GM21737 (cell line): Measurements from ENCODE around the gene MACROD1.

Experiments
- ATAC-seq: cut with Tn5 transposase; IDR thresholded peaks from one replicate; pipeline ENCODE4 v1.9.1; 2021; ENCODE audit warnings: mild to moderate bottlenecking, moderate library complexity; ENCODE audit not compliant: unreplicated experiment

MACROD1 gene

DNA sequence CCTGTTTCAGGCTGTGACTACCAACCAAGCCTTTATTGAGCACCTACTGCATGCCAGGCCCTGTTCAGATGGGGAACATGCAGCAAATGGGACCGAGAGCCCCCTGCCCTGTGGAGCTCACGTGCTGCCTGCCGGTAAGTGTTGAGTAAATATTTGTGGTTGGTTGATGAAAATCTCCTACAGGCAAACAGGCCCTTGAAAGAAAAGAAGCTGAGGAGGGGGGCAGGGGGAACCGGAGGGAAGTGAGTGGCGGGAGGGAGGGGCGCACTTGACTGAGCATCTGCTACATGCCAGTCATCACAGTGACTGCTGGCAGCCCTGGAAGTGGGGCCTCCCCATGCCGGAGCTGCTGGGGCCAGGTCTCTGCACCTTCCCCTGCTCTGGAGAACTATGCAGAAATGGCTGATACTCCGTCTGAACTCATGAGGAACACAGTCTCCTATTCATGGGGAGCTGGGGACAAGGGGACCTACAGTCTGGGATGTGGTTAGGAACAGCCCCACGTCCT is 34.2 kb downstream of the MACROD1 start:
- ATAC-seq = no peak

DNA sequence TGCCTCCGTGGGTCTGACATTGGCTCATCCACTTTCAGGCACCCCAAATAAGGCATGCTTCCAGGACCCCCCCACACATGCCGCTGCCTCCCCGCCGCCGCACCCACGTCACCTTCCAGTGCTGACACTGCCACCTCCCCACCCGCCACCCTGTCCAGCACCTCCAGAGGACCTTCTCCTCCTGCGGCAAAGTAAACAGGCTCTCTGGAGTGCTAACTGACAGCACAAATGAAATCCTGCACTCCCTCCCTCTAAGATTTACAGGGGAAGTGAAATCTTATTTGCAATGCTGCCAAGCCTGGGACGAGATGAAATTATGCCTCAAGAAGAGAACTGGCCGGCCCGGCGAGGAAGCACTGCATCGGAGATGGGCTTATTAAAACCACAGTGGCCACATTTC is 35.3 kb downstream of the MACROD1 start:
- no peak for ATAC-seq

DNA sequence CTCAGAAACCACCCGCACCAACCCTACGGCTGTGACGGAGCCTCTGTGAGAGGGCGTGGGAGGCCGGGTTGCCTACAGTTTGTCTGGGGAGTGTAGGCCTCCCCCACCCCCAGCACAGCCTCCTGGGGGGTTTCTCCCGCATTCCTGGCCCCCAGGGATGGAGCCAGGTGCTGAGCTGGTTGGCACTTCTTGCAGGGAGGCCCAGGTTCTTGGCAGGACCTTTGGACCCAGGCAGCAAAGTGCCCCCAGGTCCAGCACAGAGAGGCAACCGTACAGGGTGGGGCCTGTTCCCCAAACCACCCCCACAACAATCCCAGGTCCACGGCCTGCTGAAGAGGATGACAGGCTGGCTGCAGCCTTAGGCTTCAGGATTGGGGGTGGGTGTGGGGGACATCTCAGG is 36.5 kb downstream of the MACROD1 start:
- ATAC-seq = no peak

DNA sequence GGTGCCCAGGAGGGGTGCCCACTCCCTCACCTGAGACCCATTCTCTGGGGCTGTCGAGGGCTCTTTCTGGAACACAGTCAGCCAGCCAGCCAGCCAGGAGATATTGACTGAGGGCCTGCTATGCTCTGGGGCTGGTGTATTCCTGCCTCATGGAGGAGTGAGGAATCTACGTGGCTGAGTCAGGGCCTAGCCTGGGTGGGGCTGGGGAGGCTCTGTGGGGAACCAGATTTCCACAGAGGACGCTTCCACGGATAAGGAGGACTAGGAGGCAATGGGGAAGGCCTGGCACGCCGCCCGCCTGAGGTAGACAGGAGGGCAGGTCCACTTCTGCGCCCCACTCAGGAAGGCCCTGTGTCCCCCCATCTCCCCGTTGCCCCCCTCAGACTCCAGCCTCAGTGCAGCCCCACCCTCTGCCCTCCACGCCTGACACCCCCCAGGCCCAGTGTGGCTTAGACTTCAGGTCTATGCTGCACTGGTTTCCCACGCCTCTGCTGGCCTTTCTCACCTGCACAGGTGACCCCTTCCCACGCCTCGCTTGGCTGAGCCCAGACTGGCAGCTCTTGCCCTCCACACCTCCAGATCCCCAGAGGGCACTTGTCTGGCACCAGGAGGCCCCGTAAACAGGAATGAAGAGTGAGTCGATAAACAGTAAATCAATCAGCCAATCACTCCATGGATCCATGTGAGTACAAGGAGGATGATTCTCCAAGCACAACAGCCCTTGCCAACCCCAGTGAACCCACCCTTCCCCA is 37.5 kb downstream of the MACROD1 start:
- no peak for ATAC-seq

DNA sequence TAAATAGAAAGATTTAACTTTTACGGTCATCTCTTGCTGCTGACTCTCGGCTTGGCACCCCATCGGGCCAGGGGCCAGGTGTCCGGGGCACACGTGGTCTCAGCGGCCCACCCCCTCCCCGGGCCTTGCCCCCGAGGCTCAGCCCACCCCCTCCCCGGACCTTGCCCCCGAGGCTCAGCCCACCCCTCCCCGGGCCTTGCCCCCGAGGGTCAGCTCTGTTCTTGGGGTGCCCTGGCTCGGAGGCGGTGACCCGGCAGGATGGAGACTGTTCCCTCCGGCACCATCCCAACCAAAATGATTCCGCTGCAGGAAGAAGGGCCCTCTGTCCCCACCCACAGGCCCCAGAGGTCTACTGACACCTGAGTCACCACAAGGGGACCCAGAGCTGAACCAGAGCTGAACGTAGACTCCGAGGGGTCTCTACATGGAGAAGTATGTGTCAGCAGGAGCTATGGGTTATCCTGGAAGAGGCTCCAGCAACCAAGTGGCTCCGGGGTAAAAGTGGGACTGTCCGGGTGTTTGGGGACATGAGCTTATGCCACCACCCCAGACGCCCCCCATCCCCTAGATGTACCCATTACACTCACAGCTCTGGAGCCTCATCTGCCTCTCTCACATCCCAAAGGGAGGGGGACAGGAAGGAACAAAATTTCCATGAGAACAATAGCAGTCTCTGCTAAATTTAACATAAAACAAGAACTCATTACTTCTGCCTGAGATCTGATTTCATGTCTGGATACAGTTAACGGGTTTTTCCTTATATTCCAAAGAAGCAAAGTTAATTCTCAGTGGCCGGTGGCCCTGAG is 38.4 kb downstream of the MACROD1 start:
- no peak for ATAC-seq

DNA sequence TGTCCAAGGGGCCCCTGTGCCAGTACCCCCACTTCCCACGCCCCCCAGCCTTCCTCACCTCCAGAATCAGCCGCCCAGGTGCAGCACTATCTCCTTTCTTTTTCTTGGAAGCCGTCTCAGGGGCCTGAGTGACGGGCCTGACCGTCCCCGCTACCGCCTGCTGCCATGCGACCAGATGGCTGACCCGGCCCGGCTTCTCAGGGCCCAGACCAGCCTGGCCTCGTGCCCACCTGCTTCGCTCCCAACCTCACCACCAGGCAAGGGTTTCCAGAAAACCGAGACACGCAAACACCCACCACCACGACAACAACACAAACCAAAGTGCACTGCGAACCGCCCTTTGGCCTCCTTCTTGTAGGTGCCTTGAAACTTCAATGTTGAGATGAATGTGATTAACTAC is 39.1 kb downstream of the MACROD1 start:
- ATAC-seq = no peak

DNA sequence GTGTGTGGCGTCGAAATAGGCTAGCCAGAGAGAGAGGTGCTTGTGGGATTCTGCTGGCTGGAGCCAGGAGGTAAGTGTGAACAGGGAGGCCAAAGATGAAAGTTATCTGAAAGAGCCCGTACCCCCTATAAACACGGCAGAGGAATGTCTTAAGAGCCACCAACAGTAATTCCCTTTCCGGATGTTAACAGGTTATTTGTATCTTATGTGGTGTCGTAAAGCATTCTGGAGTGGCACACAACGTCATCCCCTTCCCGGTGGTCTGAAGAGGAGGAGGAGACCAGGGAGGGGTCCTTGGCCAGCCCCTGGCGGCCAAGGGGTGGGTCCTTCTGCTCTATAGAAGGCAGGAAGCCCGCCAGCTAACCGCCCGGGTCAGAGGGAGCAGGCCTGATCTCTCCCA is 39.5 kb downstream of the MACROD1 start:
- no peak for ATAC-seq

DNA sequence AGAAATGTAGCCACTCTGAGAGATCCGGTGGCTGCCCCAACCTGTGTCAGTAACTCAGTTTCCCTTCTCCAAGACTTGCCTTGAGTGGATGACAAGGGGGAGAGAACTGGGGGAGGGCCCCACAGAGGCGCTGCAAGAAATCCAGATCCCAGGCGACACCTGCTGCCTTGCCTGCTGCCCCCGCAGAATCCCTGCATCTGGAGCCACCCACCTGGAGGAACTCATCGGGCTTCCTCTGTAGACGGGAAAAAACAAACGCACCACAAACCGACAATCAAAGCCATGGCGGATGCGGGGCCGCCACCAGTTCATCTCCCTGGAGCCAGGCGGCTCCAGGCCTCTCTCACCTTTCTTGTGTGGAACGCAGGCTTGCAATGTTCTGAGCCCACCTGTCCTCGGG is 40.2 kb downstream of the MACROD1 start:
- no peak for ATAC-seq

DNA sequence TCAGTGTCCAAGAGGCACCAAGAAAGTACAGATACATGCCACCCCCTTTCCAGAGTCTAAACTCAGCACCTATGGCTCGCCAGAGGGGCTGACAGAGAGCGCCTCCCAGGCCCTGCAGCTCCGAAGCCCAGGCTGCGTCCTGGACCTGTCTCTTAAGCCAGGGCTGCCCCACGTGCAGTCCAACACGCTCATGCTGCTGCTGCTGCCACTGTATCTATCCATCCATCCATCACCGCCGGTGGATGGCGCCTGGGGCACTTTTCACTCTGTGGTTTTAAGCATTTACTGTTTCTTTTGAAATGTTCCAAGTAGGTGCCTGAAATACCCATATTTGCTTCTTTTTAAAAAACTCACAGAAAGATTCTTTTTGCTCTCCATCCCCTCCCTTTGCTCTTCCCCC is 41.8 kb downstream of the MACROD1 start:
- no peak for ATAC-seq

DNA sequence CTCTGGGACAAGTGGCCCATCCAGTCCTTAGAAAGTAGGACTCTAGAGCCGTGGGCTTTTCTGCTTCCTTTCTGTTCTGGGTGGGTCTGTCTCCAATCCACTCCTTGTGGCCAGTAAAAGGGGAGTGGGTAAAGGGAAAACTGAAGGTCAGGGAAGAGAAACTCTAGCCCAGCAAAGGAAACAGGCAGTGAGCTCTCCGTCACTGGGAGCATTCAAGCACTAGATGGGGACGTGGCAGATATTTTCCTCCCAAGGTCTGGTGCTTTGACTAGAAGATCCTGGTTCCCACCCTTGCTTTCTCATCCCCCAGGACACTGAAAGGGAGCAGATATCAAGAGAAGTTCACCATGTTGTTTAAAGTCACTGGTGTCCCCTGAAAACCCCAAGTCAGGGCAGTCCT is 42.2 kb downstream of the MACROD1 start:
- no peak for ATAC-seq

DNA sequence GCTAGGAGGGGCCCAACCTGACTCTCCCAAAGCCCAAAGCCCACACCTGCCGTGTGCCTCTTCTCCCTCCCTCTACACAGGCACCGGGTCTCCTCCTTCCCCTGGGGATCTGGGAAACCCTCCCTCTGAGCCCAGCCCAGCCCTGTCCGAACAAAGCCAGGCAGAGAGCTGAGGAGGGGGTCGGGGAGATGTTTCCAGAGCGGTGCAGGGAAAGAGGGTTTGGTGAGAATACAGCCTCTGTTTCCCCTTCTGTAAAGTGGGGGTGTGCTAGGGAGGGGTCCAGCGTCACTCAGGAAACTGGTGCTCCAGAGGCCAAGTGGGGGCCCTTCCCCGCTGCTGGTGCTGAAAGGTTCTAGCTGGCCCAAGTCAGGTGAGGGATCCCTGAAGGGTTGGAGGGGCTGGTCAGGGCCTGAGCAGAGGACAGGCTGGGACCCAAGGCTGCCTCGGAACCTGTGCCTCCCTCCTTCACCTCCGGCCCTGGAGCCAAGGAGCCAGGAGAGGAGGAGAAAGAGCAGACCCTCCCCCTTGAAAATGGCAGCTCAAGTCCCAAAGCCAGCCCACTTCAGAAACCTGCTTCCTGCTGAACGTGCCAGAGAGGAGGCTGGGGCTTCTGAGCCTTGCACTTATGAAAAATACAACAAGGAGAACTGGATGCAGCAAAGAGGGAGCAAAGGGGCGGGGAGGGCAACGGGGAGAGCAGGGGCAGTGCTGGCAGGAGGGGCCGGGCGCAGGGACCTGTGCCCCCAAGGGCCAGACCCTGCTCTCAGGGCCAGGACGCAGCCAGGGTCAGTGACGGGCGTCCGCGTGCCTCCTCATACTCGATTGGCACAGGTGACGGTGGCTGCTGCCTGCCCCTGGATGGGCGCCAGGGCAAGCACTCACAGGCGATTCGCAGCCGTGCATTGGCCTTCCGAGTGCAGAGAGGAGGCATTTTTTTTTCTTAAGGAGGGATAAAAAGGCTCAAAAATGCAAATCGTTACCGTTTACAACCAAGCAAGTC is 43.2 kb downstream of the MACROD1 start:
- no peak for ATAC-seq

DNA sequence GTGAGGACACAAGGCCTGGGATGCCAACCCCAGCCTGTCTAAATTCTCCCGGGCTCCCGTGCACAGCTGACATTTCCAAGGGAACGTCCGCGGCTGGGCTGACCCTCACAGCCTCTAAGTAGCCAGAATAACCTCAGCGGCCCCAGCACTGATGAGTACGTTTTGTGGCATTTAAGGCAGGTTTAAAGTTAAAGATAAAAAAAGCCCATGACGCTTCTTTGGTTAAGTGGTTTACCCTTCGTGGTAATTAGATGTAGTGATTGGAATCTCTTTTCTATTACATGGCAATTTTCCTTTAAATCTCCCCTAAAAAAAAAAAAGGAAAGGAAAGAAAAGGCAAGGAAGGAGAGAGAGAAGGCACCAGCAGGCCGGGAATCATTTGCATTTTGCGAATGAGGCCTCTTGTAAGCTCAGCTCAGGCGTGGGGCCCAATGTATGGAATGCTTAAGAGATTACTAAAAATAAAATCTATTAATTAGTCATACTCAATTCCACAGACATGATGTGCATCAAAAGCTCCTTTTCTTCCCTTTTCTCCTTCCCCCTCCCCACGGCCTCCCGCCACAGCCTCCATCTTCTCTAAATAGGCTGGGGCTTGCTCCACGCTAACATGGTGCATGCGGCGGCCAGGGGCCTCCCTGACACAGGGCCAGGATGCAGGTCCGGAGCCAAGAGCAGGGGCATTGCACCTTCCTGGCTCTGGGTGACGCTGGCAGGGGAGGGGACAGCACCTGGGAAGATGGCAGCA is 44.1 kb downstream of the MACROD1 start:
- ATAC-seq = no peak

DNA sequence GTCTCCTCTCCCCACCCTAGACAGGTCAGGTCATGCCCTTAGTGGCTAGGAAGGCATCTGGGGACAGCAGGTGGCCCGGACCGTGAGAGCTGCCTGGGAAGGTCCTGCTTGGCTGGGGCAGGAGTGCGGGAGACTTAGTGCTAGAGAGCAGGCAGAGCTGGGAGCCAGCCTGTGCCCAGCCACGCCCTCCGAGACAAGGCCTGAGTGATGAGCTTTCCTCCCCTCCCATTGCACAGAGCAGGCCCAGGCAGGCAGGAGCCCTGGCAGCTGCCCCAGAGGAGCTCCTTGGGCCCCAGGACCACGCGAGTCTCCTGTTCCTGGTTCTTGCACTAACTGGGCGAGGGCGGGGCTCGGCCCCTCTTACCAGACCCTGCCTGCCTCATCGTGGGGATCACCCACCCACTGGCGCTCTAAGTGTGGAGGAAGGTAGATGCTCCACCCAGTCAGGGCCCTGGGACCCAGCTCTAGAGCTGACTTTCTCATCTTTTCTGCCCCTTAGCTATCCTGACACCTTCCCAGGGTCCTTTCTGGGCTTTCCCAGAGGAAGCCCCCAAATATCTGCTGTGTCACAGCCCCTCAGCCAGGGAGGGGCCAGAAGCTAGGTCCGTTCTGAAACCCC is 44.9 kb downstream of the MACROD1 start:
- ATAC-seq = no peak

DNA sequence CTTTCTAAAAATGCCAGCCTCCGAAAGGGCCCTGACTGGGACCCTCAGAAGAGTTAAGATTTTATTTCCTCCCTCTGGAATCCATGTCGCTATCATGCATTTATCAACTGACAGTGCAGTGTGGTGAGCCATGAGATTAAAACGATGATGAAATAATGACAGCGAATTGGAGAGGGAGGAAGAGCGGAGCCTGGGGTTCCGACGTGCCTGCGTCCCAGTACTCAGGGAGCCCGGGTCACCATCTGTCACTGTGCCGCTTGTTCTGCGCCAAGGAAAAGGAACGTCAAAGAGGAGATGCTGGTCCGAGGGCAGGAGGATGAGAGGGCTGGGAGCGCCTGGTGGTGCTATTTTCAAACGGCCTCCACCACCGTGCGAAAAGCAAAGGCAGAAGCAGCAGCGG is 46.2 kb downstream of the MACROD1 start:
- ATAC-seq = no peak

DNA sequence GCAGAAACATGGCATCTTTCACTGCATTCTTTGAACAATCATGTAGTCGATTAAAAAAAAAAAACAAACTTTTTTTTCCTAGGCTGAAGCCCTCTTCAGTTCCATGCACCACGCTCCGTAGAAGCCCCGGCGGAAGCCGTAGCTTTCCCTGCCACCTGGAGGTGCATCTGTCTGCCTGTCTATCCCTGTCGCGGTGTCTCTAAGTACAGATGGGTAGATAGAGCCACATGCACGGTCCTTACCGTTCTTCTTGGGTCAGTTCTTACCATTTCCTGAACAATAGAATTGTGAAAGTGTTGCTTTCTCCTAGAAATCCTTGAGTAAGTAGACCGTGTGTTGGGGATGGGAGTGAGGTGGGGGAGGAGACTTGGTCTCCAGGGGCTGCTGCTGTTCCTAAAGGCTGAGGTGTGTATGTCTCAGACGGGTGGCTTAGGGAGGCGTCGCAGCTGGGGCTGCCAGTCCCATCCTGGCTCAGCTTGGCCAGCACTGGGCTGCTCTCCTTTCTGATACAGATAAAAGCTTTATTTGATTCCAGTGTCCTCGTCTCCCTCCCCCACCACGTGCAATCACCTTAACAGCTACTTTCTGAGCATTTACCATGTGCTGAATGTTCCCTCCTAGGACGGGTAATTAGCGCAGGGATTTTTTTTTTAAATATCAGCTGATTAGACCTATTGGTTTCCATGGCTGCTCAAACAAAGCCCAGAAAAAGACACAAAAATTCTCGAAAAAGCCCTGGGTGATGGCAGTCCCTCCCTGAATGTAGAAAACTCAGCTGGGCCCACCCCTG is 46.8 kb downstream of the MACROD1 start:
- ATAC-seq = no peak

DNA sequence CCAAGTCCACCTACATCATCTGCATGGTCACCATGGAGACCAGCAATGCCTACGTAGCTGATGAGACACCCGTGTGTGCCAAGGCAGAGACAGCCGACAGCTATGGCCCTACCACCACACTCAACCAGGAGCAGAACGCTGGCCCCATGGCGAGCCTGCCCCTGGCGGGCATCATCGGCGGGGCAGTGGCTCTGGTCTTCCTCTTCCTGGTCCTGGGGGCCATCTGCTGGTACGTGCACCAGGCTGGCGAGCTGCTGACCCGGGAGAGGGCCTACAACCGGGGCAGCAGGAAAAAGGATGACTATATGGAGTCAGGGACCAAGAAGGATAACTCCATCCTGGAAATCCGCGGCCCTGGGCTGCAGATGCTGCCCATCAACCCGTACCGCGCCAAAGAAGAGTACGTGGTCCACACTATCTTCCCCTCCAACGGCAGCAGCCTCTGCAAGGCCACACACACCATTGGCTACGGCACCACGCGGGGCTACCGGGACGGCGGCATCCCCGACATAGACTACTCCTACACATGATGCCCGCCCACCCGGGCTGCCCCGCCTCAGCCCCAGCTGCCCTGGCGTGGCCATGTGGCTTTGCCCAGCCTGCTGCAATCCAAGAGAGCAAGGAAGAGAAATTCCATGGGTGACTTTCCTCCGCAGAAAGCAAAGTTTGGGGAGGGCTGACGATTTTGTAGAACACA is 48.0 kb downstream of the MACROD1 start:
- no peak for ATAC-seq

DNA sequence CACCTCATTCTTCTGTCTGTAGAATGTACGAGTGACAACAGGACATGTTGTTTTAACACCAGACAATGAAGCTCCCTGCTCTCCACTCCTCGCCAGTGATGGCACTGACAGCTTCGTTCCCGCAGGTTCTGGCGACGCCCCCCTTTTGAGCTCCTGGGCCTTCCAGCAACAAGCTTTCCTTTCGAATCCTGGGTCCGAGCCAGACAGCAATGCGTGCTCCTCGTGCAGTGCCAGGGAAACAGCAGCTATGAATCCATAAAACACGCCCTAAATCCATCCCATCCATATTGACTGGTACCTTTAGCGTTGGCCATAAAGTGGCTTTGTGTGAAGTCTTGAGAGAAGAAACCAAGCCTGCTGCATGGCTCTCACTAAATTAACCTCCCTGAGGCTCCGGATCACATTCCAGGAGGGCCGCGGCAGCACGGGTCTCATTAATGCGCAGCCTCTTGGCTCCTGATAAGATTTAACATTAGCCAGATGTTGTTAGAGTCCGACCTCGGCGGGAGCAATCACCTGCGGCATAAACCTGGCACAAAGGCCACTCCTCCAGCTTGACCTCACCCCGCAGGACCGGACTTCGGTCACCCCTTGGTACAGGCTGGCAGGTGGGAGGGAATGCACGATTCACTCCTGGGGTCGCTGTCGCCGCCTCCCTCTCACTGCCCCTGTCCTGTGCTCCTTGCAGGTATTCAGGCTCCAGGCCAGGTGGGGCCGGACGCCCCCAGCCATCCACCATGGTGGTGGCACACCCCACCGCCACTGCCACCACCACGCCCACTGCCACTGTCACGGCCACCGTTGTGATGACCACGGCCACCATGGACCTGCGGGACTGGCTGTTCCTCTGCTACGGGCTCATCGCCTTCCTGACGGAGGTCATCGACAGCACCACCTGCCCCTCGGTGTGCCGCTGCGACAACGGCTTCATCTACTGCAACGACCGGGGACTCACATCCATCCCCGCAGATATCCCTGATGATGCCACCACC is 50.1 kb downstream of the MACROD1 start:
- ATAC-seq = no peak
